SJCRH30 (cell line): ENCODE measurements around the gene TGDS. TPM values are rescaled to one million over a fixed set of nuclear protein-coding genes. Genes with fewer than 3 reads are reported as not detected.
"Not testable (repeated sequence)": the region's sequence is repeated elsewhere in the genome, so short reads cannot be mapped to it uniquely, and the experiment has no call there.

Experiments used
- DNase-seq, 2 experiments: peaks; one replicate each; pipeline ENCODE4 v3.0.0-alpha.2; 2015 to 2020
- H3K27ac ChIP-seq: fragments of 250-450 bp; sonication (Bioruptor Pico); 2 replicates; pipeline ENCODE4 v1.5.1; 2020; ENCODE audit warnings: mild to moderate bottlenecking, moderate library complexity
- H3K27me3 ChIP-seq: fragments of 250-450 bp; sonication (Bioruptor Pico); 2 replicates; pipeline ENCODE4 v1.5.1; 2020; ENCODE audit warnings: mild to moderate bottlenecking, moderate library complexity
- H3K36me3 ChIP-seq: fragments of 250-450 bp; sonication (Bioruptor Pico); 2 replicates; pipeline ENCODE4 v1.5.1; 2020; ENCODE audit warnings: mild to moderate bottlenecking, moderate library complexity
- H3K4me1 ChIP-seq: fragments of 250-450 bp; sonication (Bioruptor Pico); 2 replicates; pipeline ENCODE4 v1.5.1; 2020; ENCODE audit warnings: mild to moderate bottlenecking, moderate library complexity
- H3K4me3 ChIP-seq: fragments of 250-450 bp; sonication (Bioruptor Pico); 2 replicates; pipeline ENCODE4 v1.5.1; 2020; ENCODE audit warnings: mild to moderate bottlenecking, moderate library complexity
- H3K9me3 ChIP-seq: fragments of 250-450 bp; sonication (Bioruptor Pico); replicated peaks from 2 replicates; pipeline ENCODE4 v1.5.1; 2020; ENCODE audit warnings: mild to moderate bottlenecking, moderate library complexity
- total RNA-seq: library from RNA; depleted of rRNA; stranded (reverse); fragments of >200 nt; shearing (Covaris generic); gene quantifications from 2 replicates; pipeline ENCODE4 v1.2.3, GENCODE V29; 2014

Gene TGDS
- total RNA-seq, 1 experiment from 2014 or later = 21.3 TPM

GRCh38 chr13:94550062-94550738, 45.8 kb downstream of the TGDS start:
- no peak for DNase-seq
- Histone ChIP-seq H3K9me3 (no peaks in the 10 kb centered on the region), H3K4me3 (peak overlapping the region; percentile 66), H3K36me3 (no peaks in the 10 kb centered on the region), H3K27ac (peak overlapping the region; percentile 16; the same call in 1 of the 2 replicates), H3K27me3 (no peaks in the 10 kb centered on the region), H3K4me1 (no peaks in the 10 kb centered on the region)

GRCh38 chr13:94549232-94550061, 46.5 kb downstream of the TGDS start:
- Histone ChIP-seq H3K4me1 (no peaks in the 10 kb centered on the region), H3K27ac (peak overlapping the region; percentile 44), H3K9me3 (no peaks in the 10 kb centered on the region), H3K4me3 (peak overlapping the region; percentile 66), H3K36me3 (no peaks in the 10 kb centered on the region), H3K27me3 (no peaks in the 10 kb centered on the region)
- peak; percentile 93 to 94 for DNase-seq

DNA sequence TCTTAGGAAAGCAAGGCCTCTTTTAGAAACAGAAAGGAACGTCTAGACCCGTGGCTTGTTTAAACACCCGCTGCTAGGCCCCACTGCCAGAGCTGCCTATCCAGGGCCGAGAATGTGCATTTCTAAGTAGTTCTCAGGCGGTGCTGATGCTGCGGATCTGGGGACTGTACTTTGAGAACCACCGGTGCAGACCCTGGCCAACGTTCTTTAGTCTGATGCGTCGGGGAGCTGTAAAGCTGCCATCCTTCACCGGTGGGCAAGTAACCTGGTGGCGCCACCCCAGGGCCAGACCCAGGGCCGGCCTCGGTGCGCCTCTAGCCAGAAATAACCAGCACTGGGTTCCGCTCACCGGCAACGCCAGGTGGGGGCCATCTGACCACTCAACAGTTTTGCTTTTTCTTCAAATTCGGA, 47.1 kb downstream of the TGDS start:
- Histone ChIP-seq H3K27me3 (no peaks in the 10 kb centered on the region), H3K4me1 (no peaks in the 10 kb centered on the region), H3K4me3 (peak overlapping the region; percentile 66), H3K36me3 (no peaks in the 10 kb centered on the region), H3K9me3 (no peaks in the 10 kb centered on the region), H3K27ac (peak overlapping the region; percentile 44)
- peak; percentile 34 to 55 for DNase-seq

DNA sequence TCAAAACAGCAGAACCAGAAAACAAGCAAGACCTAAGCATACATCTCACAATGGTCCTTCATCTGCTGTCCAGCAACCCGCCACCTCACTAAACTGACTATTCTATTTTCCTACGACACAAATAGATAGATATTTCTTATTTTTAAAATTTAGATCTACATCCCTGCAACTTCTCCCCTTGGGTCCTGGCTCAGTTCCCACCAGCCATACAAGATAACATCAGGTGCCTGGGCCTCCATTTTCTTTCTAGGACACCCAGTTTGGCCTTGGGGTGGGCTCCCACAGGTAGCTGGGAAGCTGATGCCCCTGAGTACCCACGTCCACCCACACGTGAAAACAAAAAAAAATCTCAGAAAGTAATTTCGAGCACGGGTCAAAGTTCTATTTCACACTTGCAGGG, 47.6 kb downstream of the TGDS start:
- Histone ChIP-seq H3K36me3 (no peaks in the 10 kb centered on the region), H3K4me1 (no peaks in the 10 kb centered on the region), H3K27ac (peak overlapping the region; percentile 44), H3K4me3 (peak overlapping the region; percentile 66), H3K27me3 (no peaks in the 10 kb centered on the region), H3K9me3 (no peaks in the 10 kb centered on the region)
- peak in 1 of 2 experiments; percentile 26 for DNase-seq

DNA sequence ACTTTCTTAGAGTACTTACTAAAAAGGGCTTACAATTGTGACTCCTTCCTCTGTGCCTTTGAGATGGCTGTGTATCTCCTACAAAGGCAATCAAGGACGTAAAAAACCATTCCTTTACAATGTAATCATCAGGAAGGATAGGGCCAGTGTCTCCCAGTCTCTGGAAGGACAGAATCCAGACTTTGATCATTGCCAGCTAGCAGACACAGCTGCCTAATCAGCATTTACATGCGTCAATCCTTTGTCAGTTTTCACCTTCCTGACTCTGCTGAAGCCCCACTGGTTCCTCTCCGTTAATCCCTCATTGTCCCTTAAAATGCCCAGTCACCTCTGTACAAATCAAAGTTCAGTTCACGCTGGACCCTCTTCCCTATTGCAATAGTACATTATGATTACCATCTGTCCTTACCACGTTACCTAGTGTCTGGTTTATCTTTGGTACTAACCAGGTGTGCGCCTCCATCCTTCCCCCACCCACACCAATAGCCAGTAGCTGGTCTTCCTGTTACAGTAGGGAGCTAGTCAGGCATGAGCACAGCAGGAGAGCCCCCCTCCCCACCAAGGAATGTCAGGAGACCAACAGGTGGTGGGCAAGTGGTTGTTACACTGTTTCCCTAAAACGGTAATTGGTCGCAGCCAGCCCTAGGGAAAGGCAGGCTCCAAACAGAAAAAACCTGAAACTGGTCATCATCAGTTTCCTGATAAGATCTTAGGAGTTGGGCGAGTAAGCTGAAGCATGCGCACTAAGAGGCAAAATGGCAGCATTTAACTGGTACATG, 49.7 kb downstream of the TGDS start:
- Histone ChIP-seq H3K9me3 (no peaks in the 10 kb centered on the region), H3K4me3 (no peak overlapping the region), H3K27ac (no peak overlapping the region), H3K4me1 (no peaks in the 10 kb centered on the region), H3K27me3 (no peaks in the 10 kb centered on the region), H3K36me3 (no peaks in the 10 kb centered on the region)
- peak in 1 of 2 experiments; percentile 5 for DNase-seq

DNA sequence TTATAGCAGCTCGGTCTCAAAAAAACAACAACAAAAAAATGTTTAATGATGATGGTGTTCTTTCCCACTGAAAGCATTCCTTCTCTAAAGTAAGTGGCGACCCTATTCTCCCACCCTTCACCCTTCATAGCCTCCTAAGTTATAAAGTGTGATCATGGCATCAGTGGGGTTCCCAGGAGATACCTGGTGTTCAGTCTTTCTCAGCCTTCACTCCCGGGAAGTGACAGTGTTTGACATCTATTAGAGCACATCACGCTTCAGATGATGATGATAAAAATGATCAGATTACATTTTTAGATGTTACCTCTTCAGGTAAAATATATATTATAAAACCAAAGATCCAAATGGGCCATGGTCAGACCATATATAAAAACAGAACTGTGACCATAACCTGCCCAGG, 51.0 kb downstream of the TGDS start:
- no peak overlapping the region for H3K27ac ChIP-seq
- no peaks in the 10 kb centered on the region for H3K9me3 ChIP-seq
- H3K36me3 ChIP-seq = no peaks in the 10 kb centered on the region
- DNase-seq = no peak
- H3K4me3 ChIP-seq = no peak overlapping the region
- no peaks in the 10 kb centered on the region for H3K4me1 ChIP-seq
- no peaks in the 10 kb centered on the region for H3K27me3 ChIP-seq

- Histone ChIP-seq H3K4me1 (no peaks in the 10 kb centered on the region), H3K36me3 (no peaks in the 10 kb centered on the region), H3K9me3 (no peaks in the 10 kb centered on the region), H3K27ac (no peak overlapping the region), H3K27me3 (no peaks in the 10 kb centered on the region), H3K4me3 (no peak overlapping the region)
- DNase-seq = no peak
Measured at GRCh38 chr13:94542917-94543316, 53.0 kb downstream of the TGDS start.

DNA sequence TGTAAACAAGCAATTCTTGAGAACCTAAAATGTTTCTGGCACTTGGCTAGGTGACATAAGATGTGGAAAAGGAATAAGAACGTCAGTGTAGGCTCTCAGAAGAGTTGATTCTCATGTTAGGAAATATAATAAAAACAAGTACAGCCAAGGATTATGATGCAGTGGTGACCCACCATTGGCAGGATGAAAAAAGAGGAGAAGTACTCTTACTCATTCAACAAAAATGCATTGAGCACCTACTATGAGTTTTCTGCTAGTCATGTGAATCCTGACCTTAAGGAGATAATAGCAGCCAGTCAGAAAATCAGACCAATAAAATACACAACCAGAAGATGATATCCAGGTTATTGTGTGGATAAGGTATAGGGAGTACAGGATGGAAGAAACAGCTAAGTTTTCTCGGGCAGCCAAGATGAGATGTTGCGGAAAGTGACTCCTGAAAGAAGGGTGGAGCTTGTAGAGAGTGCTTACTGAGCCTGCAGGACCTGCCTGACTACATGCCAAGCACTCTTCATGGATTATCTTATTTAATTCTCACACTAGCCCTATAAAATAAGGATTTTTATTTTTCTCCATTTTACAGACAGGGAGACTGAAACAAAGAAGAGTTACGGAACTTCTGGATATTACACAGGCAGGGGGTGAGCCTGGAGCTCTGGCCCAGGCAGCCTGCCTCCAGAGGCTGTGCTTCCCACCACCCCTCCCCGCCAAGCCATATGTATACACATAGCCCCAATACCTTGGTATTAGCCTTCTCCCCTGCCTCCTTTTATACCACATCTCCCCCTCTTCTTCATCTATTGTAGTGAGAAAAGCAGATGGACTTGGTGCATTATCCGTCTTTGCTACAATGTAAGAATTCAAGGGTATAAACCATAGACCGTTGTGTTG, 58.0 kb downstream of the TGDS start:
- H3K27ac ChIP-seq = no peak overlapping the region
- H3K36me3 ChIP-seq = no peaks in the 10 kb centered on the region
- DNase-seq = no peak
- H3K9me3 ChIP-seq = no peaks in the 10 kb centered on the region
- H3K4me1 ChIP-seq = no peaks in the 10 kb centered on the region
- H3K27me3 ChIP-seq = no peaks in the 10 kb centered on the region
- no peak overlapping the region for H3K4me3 ChIP-seq

GRCh38 chr13:94535775-94536174, 60.2 kb downstream of the TGDS start:
- no peak overlapping the region for H3K4me3 ChIP-seq
- DNase-seq = no peak
- H3K36me3 ChIP-seq = no peaks in the 10 kb centered on the region
- H3K27me3 ChIP-seq = no peaks in the 10 kb centered on the region
- no peaks in the 10 kb centered on the region for H3K4me1 ChIP-seq
- no peak overlapping the region for H3K27ac ChIP-seq
- no peaks in the 10 kb centered on the region for H3K9me3 ChIP-seq

- Histone ChIP-seq H3K27me3 (no peaks in the 10 kb centered on the region), H3K36me3 (no peaks in the 10 kb centered on the region), H3K9me3 (no peaks in the 10 kb centered on the region), H3K4me1 (no peaks in the 10 kb centered on the region), H3K4me3 (no peak overlapping the region), H3K27ac (no peak overlapping the region)
- DNase-seq = no peak
Measured at GRCh38 chr13:94535231-94535630, 60.7 kb downstream of the TGDS start.

- Histone ChIP-seq H3K4me3 (no peak overlapping the region), H3K4me1 (no peaks in the 10 kb centered on the region), H3K27ac (no peak overlapping the region), H3K36me3 (no peaks in the 10 kb centered on the region), H3K9me3 (no peaks in the 10 kb centered on the region), H3K27me3 (no peaks in the 10 kb centered on the region)
- DNase-seq = peak in 1 of 2 experiments; percentile 21
Measured at GRCh38 chr13:94534166-94534565, 61.8 kb downstream of the TGDS start.

DNA sequence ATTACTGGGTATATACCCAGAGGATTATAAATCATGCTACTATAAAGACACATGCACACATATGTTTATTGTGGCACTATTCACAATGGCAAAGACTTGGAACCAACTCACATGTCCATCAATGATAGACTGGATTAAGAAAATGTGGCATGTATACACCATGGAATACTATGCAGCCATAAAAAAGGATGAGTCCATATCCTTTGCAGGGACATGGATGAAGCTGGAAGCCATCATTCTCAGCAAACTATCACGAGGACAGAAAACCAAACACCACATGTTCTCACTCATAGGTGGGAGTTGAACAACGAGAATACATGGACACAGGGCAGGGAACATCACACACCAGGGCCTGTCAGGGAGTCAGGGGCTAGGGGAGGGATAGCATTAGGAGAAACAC, 63.7 kb downstream of the TGDS start:
- H3K4me1 ChIP-seq, H3K27ac ChIP-seq, DNase-seq, H3K36me3 ChIP-seq, H3K27me3 ChIP-seq, H3K4me3 ChIP-seq, H3K9me3 ChIP-seq: not testable (repeated sequence)

DNA sequence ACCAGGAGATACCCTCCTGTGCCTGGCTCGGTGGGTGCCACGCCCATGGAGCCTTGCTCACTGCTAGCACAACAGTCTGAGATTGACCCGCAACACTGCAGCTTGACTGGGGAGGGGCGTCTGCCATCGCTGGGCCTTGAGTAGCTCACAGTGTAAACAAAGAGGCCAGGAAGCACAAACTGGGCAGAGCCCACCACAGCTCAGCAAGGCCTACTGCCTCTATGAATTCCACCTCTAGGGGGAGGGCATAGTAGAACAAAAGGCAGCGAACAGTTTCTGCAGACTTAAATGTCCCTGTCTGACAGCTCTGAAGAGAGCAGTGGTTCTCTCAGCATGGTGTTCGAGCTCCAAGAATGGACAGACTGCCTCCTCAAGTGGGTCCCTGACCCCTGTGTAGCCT, 69.0 kb downstream of the TGDS start:
- H3K27ac ChIP-seq, DNase-seq: not testable (repeated sequence)

GRCh38 chr13:94525781-94526180, 70.2 kb downstream of the TGDS start:
- no peak for DNase-seq
- H3K4me3 ChIP-seq = no peak overlapping the region
- no peaks in the 10 kb centered on the region for H3K27me3 ChIP-seq
- no peak overlapping the region for H3K27ac ChIP-seq
- no peaks in the 10 kb centered on the region for H3K36me3 ChIP-seq
- H3K4me1 ChIP-seq = no peaks in the 10 kb centered on the region
- no peaks in the 10 kb centered on the region for H3K9me3 ChIP-seq

More for the DNA sequence above, 69.0 kb downstream of the TGDS start:
- not testable (repeated sequence) for H3K36me3 ChIP-seq, H3K27me3 ChIP-seq, H3K4me1 ChIP-seq, H3K4me3 ChIP-seq, H3K9me3 ChIP-seq
